Measurements from ENCODE around the gene ACVRL1.

ACVRL1 gene

DNA sequence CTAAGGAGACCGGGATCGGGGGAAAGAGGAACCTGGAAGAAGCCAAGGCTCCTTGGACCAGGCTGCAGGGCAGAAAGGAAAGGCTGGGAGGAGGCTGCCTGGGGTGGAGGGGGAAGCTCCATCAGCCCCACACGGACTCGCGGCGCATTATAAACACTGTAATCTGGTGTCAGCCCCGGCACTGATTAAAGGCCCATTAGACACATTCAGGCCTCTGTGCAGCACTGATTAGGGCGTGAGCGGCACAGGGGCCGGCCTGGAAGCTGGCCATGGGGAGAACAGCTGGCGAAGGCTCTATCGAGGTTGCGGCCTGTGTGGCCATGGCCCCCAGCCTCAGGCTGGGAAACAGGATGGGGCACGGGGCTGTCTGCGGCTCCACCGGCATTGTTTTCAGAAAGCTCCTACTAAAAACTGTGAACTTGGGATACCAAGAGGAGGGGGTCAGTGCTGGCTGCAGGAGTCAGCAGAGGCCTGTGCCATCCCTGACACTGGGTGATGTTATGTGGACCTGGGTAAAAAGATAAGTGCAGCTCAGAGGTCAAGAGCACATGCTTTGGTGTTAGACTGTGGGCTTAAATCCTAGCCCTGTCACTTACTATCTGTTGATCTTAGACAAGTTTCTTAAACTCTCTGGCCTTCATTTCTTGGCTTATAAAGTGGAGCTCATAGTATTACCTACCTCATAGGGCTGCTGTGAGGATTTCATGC is 10.6 kb downstream of the ACVRL1 start:
- DNase-seq: no peak

- no peak for DNase-seq
These were observed 12.7 kb downstream of the ACVRL1 start for GRCh38 chr12:51920046-51920445.

DNA sequence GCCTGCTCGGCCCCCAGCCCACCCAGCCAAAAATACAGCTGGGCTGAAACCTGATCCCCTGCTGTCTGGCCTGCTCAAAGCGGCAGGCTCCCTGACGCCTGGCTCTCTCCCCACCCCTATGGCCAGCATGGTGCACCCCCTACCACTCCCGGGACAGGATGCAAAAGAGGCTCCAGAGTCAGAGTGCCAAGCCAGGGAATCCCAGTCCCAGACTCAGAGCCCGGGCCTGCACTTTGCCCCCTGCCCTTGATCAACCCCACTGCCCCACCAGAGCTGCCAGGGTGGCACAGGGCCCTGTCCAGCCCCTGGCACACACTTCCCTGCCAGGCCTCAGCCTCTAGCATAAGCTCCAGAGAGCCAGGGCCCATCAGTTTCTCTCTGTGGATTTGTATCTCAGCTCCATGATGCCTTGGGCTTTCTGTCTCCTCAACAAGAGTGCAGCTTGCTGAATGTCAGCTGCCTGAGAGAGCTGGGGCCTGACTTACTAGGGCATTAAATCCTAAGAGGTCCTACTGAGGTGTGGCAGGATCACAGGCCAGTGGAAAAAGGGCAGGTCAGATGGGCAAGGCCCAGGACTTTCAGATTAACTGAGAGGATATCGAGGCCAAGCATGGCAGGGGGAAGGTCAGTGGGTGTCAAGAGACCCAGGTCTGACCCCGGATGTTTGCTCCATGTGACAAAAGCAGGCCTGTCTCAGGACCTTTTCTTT is 13.9 kb downstream of the ACVRL1 start:
- no peak for DNase-seq

DNA sequence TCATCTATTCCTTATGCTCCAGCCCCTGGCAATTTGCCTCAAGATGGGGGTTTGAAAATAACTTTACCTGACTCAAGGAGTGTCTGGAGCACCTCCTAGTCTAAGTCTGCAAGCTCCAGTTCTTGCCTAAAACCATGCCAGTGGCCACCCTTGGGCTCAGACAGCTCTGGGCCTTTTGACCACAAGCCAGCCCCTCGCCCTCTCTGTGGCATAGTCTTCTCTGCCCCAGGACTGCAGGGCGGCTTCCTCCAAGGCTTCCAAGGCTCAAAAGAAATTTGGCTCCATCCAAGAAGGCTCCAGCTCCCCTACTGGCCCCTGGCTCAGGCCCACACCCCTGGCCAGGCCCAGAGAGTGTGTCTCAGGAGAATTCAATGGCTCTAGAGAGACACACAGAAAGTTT is 14.8 kb downstream of the ACVRL1 start:
- DNase-seq: no peak

DNA sequence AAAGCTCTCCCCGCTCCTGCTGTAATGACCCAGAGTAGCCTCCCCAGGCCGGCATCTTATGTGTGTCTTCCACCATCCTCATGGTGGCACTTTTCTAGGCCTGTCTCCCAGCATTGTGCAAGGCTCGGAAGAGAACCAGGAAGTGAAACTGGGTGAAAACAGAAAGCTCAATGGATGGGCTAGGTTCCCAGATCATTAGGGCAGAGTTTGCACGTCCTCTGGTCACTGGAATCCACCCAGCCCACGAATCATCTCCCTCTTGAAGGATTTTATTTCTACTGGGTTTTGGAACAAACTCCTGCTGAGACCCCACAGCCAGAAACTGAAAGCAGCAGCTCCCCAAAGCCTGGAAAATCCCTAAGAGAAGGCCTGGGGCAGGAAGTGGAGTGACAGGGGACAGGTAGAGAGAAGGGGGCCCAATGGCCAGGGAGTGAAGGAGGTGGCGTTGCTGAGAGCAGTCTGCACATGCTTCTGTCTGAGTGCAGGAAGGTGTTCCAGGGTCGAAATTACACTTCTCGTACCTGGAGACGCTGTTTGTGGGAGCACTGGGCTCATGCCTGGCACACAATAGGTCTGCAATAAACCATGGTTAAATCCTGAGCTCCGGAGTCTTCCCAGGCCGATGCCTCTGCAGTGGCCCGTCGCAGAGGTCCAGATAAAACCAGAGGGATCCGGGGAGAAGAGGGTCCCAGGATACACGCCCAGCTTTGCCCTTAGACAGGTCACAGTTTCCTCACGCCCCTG is 15.6 kb downstream of the ACVRL1 start:
- DNase-seq: peak; percentile 15 to 51

- DNase-seq: peak; percentile 54 to 72
These were observed 16.4 kb downstream of the ACVRL1 start for GRCh38 chr12:51923506-51924365.

DNA sequence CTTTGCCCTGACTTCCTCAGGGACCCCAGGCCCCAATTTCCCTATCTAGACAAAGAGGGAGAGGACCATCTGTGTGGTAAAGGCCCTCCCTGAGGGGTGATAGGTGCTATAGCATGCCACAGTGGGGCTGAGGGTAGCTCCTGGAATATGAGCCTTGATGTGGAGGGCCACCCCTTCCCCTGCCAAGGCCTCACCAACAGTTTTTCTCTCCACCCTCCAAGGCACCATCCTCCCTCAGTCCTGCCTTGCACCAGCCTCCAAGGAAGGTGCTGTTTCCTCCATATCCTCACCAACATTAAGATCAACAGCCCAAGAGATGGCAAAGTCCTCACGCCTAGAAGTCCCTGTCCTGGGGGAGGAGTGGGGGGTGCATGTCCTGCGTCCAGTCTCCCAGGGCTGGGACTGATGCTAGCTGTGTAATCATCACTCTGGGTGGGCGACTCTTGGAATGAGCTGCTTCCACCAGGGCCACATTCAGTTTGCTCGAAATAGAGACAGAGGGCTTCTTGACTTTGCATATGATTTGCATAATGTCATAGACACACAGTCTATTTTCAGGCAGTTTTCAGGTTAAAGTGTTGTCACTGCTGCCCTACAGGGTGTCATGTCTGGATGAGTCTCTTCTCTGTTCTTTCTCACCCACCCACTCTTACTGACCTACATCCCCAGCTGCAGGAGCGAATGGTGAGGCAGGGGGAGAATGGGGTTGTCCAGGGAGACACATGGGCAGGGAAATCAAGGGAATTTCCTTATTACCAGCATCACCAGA is 17.4 kb downstream of the ACVRL1 start:
- DNase-seq: no peak

- DNase-seq: no peak
These were observed 18.2 kb downstream of the ACVRL1 start for GRCh38 chr12:51925346-51926063.

DNA sequence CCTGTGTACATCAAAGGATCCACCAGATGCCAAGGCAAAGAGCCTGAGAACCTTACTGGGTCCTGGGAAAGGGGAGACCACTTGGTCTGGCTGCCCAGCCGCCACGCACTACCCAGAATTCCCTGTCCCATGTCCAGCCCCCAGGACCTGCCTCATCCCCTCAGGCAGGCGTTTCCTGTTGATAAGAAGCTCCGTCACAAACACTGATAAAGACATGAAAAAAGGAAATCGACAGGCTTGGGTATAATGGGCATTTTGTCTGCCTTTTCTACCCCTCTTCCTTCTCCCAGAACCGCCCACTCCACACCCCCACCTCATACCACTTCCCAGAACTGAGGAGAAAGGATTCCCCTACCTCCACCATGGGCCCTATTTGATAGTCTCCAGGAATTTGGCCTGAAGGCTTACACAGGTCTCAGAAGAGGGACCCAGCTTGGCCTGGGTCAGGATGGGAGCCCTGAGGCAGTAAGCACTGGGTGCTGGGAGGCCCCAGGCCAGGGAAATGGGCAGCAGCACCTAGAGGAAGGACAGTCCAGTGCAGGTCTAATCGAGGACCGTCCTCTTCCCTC is 18.8 kb downstream of the ACVRL1 start:
- DNase-seq: no peak

DNA sequence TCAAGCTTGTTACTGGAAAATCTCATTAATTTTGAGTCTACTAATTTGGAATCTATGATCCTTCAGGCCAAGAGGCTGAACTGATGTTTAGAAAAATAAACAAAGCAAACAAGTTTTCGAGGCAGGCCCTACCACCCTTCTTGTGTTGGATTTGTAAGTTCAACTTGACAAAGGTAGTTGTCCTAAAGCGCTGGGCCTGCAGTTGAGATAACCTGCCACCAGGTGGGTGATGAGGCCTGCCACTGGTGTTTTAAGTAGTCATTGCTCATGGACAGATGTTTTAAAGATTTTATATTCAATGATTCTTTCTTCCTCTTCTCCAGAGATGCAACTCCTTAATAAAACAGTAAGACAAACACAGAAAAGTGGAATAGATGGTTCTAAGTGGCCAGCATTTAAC is 19.4 kb downstream of the ACVRL1 start:
- DNase-seq: peak; percentile 24 to 54

DNA sequence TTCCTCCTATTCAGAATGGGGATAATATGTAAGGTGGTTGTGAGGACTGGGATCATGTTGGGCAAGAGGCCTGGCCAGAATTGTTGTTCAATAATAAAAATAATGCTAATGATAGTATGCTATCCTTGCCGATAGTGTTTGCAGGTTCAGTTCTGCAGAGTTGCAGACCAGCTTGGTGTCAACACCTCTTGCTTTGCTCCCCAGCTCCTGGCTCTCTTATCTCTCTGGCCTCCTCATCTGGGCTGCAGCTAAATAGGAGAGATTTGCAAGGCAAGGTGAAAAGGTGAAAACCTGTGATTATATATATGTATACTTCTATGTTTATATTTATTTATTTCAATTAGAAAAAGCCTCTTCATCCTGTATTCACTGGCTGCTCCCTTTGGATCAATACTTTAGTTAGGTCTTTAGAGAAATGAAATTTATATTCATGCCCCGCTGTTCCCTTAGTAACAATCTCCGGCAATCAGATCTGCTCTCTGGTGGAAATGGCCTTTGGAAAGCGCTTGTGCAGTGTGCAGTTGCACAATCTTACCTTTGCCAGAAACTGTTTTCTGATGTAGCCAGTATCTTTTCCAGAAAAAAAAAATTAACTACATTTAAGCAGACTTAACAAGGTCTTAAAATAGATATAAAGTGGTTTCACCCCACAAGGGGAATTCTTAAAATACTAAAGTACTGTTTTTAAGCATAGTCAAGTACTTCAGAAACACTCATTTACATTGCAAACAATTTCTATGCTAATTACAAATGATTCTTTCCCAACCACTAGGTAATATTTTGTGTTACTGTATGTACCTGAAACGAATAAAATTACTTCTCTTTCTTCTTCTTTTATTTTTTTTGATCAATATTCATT is 25.1 kb downstream of the ACVRL1 start:
- no peak for DNase-seq

DNA sequence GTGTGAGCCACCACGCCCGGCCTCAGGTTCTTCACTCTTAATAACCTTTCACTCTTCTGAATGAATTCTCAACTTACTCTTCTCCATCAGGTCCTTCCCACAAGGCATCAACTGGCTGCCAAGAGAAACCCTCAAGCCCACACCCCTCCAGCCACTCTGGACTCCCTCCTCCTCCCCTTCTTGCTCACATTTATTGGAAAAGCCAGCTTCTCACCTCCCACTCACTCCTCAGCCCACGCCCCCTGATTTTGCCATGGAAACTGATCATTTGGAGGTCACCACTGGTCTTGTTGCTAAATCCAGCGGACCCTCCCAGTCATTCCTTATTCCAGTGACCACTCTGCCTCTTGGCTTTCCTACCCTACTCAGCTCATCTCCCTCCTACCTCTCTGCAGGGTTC is 26.8 kb downstream of the ACVRL1 start:
- no peak for DNase-seq

GRCh38 chr12:51937926-51938325 is 30.6 kb downstream of the ACVRL1 start:
- no peak for DNase-seq

DNA sequence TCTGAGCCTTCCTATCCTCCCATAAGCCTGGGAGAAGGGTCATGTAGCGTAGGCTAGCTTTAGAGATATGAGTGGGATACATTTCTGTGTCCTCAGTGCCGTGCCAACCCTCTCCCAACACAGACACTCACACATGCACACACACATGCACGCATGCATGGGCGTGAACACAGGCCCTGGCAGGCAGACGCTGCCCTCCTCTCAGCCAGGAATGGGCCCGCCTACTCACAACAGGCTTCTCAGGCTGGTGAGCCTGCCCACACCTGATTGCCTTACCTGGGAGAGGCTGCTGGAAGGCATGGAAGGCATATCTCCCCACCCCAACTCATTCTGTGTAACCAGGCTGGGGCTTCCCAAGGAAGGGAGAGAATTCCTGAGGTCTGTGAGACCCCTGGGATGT is 31.4 kb downstream of the ACVRL1 start:
- DNase-seq: no peak

DNA sequence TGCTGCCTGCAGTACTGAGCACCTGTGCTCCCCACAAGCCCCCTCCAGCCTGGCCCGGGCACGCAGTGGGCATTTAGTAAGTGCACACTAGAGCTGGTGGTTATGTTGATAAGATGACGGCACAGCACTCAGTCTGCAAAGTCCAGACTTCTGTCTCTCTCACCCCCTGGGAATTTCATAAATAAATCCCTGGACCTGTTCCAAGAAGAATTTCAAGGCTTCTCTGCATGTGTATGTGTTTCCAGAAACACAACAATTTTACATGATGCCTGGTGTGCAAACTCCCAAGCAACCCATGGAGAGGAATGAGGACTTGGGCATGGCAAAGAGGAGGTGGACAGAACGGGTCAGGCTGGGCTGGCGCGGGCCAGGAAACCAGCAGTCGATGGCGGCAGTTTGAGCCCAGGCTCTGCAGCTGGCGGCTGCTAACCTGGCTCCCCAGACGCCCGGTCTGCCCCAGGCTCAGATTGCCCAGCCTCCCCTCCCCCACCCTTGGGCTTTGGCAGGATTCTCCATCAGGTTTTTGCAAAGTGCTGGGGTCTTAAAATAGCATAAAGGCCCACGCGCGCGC is 33.8 kb downstream of the ACVRL1 start:
- DNase-seq: no peak

GRCh38 chr12:51941604-51942003 is 34.3 kb downstream of the ACVRL1 start:
- DNase-seq: no peak

DNA sequence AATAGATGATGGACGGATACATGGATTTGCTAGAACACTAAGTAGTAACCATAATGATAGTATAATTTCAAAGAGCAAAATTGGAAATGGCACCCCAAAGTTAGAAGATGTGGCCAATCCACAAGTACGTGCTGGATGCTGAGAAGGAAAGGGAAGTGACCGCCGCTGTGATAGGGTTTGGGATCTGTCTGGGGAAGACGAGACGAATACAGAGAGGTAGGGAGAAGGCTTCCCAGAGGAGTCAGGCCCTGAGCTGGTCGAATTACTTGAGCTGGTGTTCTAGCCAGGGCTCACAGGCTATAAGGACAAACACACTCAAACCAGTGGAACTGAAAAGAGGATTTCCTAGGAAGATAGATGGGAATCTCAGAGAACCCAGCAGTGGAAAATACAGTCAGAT is 34.8 kb downstream of the ACVRL1 start:
- no peak for DNase-seq

GRCh38 chr12:51942501-51943000 is 35.2 kb downstream of the ACVRL1 start:
- no peak for DNase-seq

DNA sequence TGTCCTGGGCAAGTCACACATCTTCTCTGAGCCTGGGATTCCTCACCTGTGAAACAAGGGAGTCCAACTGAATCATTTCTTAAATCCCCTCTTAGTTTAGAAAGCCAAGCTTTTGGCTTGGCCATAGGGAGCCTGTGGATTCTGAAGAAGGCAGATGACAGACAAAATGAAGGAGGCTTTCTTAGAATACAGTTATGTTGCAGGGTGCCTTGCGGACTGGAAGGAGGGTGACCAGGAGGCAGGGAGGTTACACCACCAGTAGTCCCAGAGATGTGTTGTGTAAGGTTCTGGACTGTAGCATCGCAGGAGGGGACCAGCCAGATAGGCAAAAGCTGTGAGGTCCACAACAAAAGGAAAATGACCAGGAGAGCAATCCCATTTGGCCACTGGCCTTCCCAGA is 36.0 kb downstream of the ACVRL1 start:
- DNase-seq: no peak
